GM19351 (cell line): Measurements from ENCODE around the gene KRTAP17-1.

Source experiments
- ATAC-seq: cut with Tn5 transposase; IDR thresholded peaks from one replicate; pipeline ENCODE4 v1.9.1; 2021; ENCODE audit warnings: mild to moderate bottlenecking, moderate library complexity; ENCODE audit not compliant: unreplicated experiment

The KRTAP17-1 gene

GRCh38 chr17:41333098-41333497, 17.6 kb upstream of the KRTAP17-1 start:
- no peak for ATAC-seq

- ATAC-seq, result no peak
These were observed 16.7 kb upstream of the KRTAP17-1 start for GRCh38 chr17:41332239-41332638.

GRCh38 chr17:41331606-41332005, 16.1 kb upstream of the KRTAP17-1 start:
- no peak for ATAC-seq

- ATAC-seq, result no peak
These were observed 13.9 kb upstream of the KRTAP17-1 start for GRCh38 chr17:41329279-41329948.

- no peak for ATAC-seq
These were observed 12.7 kb upstream of the KRTAP17-1 start for GRCh38 chr17:41328207-41328606.

- ATAC-seq, result no peak
These were observed 12.1 kb upstream of the KRTAP17-1 start for GRCh38 chr17:41327411-41328120.

- no peak for ATAC-seq
These were observed 10.9 kb upstream of the KRTAP17-1 start for GRCh38 chr17:41326173-41327145.

- no peak for ATAC-seq
These were observed 10.1 kb upstream of the KRTAP17-1 start for GRCh38 chr17:41325611-41326010.

GRCh38 chr17:41325126-41325525, 9.6 kb upstream of the KRTAP17-1 start:
- ATAC-seq, result no peak

- ATAC-seq, result no peak
These were observed 8.9 kb upstream of the KRTAP17-1 start for GRCh38 chr17:41324180-41325075.

GRCh38 chr17:41322903-41323895, 7.7 kb upstream of the KRTAP17-1 start:
- ATAC-seq, result no peak

- no peak for ATAC-seq
These were observed 6.8 kb upstream of the KRTAP17-1 start for GRCh38 chr17:41322094-41322902.

- ATAC-seq, result no peak
These were observed 2.7 kb upstream of the KRTAP17-1 start for GRCh38 chr17:41318231-41318630.

GRCh38 chr17:41315814-41316445, 420 bp upstream of the KRTAP17-1 start:
- no peak for ATAC-seq

GRCh38 chr17:41311111-41311510, 4.4 kb downstream of the KRTAP17-1 start:
- no peak for ATAC-seq

GRCh38 chr17:41308918-41309359, 6.6 kb downstream of the KRTAP17-1 start, which contains the start of gene KRTAP16-1:
Gene KRTAP16-1 (minus strand): TSS chr17:41309309. CDS start chr17:41309253, 56 bp downstream.
- ATAC-seq, result no peak

GRCh38 chr17:41308251-41308917, 7.1 kb downstream of the KRTAP17-1 start:
- ATAC-seq, result no peak
